Chondrocyte (in vitro differentiated cells): ENCODE data around the gene CNTN6. TPM values are rescaled to one million over a fixed set of nuclear protein-coding genes. Genes with fewer than 3 reads are reported as not detected.

ENCODE experiments used
- DNase-seq: peaks from one replicate; pipeline ENCODE4 v3.0.0; 2021; ENCODE audit warnings: mixed read lengths, low spot score
- H3K27ac Mint-ChIP-seq: one replicate; pipeline ENCODE4 v1.8.0; 2021; ENCODE audit warnings: mild to moderate bottlenecking, moderate library complexity, mixed read lengths; ENCODE audit not compliant: unreplicated experiment
- H3K27me3 Mint-ChIP-seq: 2 replicates; pipeline ENCODE4 v1.8.0; 2021; ENCODE audit warnings: low read depth, mixed read lengths
- H3K36me3 Mint-ChIP-seq: 2 replicates; pipeline ENCODE4 v1.8.0; 2021; ENCODE audit warnings: low read depth, mixed read lengths
- H3K4me1 Mint-ChIP-seq: 2 replicates; pipeline ENCODE4 v1.8.0; 2021; ENCODE audit warnings: low read depth, mild to moderate bottlenecking, mixed read lengths
- H3K4me3 Mint-ChIP-seq: one replicate; pipeline ENCODE4 v1.8.0; 2021; ENCODE audit warnings: mild to moderate bottlenecking, moderate library complexity, mixed read lengths; ENCODE audit not compliant: unreplicated experiment
- H3K9me3 Mint-ChIP-seq: 2 replicates; pipeline ENCODE4 v1.8.0; 2021; ENCODE audit warnings: low read depth, mixed read lengths
- total RNA-seq: library from RNA; stranded (reverse); gene quantifications from 3 replicates; pipeline ENCODE4 v1.2.1, GENCODE V29; 2021
- TF ChIP-seq, protein P1 (sequence below): fragments of 200-600 bp; sonication (generic); IDR thresholded peaks from 2 replicates; pipeline ENCODE4 v1.5.0; 2021; ENCODE audit warnings: antibody characterized with exemption, mild to moderate bottlenecking, moderate library complexity

CNTN6 gene
- total RNA-seq, 1 donor from 2014 or later, result 2.2 TPM

DNA sequence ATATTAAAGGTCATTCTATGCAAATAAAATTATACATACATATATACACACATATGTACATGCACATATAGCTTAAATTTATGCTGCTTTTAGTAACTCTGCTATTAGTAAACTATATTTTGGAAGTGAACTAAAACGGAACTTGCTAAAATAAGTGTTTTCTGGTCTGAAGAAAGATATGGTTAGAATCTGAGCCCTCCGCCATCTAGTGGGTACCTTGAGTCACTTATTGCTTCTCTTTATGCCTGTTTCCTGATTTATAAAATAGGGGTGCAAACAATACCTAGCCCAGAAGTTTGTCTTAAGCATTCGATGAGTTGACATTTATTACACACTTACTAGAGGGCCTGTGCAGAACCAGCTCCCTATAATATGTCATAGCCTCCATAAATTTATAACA, 255.7 kb downstream of the CNTN6 start:
- no peak overlapping the region for H3K27ac Mint-ChIP-seq
- TF ChIP-seq, protein P1, sequence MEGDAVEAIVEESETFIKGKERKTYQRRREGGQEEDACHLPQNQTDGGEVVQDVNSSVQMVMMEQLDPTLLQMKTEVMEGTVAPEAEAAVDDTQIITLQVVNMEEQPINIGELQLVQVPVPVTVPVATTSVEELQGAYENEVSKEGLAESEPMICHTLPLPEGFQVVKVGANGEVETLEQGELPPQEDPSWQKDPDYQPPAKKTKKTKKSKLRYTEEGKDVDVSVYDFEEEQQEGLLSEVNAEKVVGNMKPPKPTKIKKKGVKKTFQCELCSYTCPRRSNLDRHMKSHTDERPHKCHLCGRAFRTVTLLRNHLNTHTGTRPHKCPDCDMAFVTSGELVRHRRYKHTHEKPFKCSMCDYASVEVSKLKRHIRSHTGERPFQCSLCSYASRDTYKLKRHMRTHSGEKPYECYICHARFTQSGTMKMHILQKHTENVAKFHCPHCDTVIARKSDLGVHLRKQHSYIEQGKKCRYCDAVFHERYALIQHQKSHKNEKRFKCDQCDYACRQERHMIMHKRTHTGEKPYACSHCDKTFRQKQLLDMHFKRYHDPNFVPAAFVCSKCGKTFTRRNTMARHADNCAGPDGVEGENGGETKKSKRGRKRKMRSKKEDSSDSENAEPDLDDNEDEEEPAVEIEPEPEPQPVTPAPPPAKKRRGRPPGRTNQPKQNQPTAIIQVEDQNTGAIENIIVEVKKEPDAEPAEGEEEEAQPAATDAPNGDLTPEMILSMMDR, result peak; percentile 41
- DNase-seq, result no peak

DNA sequence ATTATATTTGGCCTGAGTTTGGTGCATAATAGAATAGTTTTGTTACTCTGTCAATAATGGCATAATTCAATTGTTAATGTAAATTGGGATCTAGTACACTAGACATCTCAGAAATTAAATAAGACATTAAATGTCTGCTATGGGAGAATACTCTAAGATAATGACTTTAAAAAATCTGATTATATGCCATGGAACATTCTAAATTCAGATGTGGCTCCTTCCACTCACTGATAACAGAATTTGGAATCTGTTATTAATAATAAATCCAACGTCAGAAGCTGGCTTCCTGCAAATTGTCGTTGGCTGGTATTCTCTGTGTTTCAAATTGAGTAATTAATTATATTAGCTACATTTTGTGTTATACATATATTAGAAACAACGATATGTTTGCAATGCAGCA, 258.1 kb downstream of the CNTN6 start:
- no peaks in the 10 kb centered on the region for H3K9me3 Mint-ChIP-seq
- H3K27me3 Mint-ChIP-seq, result no peaks in the 10 kb centered on the region
- peaks cover 8% of the 10 kb centered on the region for H3K4me1 Mint-ChIP-seq
- TF ChIP-seq, protein P1, result no peak
- no peak for DNase-seq
- H3K27ac Mint-ChIP-seq, result no peak overlapping the region
- no peaks in the 10 kb centered on the region for H3K36me3 Mint-ChIP-seq
- no peak overlapping the region for H3K4me3 Mint-ChIP-seq

More for the DNA sequence above, 255.7 kb downstream of the CNTN6 start:
- Mint-ChIP-seq H3K36me3 (no peaks in the 10 kb centered on the region), H3K4me3 (no peak overlapping the region), H3K4me1 (peaks cover 4% of the 10 kb centered on the region), H3K27me3 (no peaks in the 10 kb centered on the region), H3K9me3 (no peaks in the 10 kb centered on the region)

DNA sequence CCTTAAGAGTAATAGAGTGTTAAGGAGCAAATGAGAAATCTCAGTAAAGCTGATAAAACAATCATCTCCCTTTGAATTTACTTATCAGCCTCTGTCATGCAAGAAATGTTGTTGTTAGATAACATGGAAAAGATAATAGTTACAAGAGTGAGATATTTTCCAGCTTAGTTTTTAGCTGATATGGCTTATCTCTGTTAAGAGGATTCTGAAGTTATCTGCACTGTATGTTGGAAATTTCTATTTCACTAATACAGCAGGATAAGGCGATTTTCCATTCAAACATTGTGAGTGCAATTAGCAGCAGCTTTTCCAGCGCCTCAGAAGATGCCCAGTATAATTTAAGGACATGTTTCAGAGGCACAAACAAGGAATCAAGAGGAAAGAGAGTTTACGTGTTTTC, 262.9 kb downstream of the CNTN6 start:
- H3K9me3 Mint-ChIP-seq, result no peaks in the 10 kb centered on the region

DNA sequence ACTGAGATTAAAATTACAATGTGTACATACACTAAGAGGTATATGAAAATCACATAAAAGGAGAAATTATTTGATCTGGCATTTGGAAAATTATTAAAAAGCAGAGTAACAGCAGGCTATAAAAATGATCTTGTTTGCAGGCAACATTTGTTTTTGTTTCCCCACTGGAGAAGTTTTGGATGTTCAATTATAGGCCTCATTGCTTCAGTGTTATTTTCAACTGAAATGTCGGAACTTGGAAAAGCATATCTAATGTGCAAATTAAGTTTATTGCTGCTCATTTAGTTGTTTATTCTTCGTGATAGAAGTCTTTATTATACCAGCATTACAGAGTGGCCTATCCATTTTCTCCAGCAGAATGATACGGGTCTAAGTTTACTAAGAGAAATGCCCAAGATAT, 263.3 kb downstream of the CNTN6 start:
- Mint-ChIP-seq H3K4me1 (peaks cover 8% of the 10 kb centered on the region), H3K4me3 (no peak overlapping the region), H3K27ac (no peak overlapping the region), H3K27me3 (no peaks in the 10 kb centered on the region), H3K9me3 (no peaks in the 10 kb centered on the region), H3K36me3 (no peaks in the 10 kb centered on the region)
- no peak for DNase-seq
- TF ChIP-seq, protein P1, result no peak

More for the DNA sequence above, 262.9 kb downstream of the CNTN6 start:
- TF ChIP-seq, protein P1, result no peak
- H3K36me3 Mint-ChIP-seq, result no peaks in the 10 kb centered on the region
- H3K27ac Mint-ChIP-seq, result no peak overlapping the region
- no peak overlapping the region for H3K4me3 Mint-ChIP-seq
- no peak for DNase-seq
- H3K27me3 Mint-ChIP-seq, result no peaks in the 10 kb centered on the region
- H3K4me1 Mint-ChIP-seq, result peaks cover 8% of the 10 kb centered on the region

DNA sequence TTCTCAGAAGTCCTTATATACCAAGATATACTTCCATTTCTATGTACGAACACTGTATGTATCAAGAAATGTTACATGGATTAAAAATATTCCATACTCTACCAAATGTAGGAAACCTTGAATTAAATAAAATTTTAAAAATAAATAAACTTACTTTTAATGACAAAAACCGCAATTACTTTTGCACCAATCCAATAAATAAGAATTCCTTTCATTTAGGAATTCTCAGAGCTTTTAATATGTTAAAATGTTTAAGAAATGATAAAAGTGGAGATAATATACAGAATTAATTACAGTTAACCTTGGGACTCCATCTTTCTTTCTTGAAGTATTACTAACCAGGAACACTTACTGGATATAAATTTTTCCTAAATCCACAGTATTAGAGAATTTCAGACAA, 272.7 kb downstream of the CNTN6 start:
- Mint-ChIP-seq H3K9me3 (no peaks in the 10 kb centered on the region), H3K4me1 (no peaks in the 10 kb centered on the region), H3K27ac (no peak overlapping the region), H3K27me3 (no peaks in the 10 kb centered on the region), H3K36me3 (no peaks in the 10 kb centered on the region), H3K4me3 (no peak overlapping the region)
- TF ChIP-seq, protein P1, result no peak
- DNase-seq, result no peak
